ENCODE results near the gene CCDC154. TPM values are rescaled to one million over a fixed set of nuclear protein-coding genes. Genes with fewer than 3 reads are reported as not detected.

Gene CCDC154
- total and polyA plus RNA-seq, 9 of the 15 experiments (the other 6 are each of a cell fraction or from before 2014, with no cell fraction given), result 0.15 to 1.4 (median 0.20) TPM; not detected in 5

DNA sequence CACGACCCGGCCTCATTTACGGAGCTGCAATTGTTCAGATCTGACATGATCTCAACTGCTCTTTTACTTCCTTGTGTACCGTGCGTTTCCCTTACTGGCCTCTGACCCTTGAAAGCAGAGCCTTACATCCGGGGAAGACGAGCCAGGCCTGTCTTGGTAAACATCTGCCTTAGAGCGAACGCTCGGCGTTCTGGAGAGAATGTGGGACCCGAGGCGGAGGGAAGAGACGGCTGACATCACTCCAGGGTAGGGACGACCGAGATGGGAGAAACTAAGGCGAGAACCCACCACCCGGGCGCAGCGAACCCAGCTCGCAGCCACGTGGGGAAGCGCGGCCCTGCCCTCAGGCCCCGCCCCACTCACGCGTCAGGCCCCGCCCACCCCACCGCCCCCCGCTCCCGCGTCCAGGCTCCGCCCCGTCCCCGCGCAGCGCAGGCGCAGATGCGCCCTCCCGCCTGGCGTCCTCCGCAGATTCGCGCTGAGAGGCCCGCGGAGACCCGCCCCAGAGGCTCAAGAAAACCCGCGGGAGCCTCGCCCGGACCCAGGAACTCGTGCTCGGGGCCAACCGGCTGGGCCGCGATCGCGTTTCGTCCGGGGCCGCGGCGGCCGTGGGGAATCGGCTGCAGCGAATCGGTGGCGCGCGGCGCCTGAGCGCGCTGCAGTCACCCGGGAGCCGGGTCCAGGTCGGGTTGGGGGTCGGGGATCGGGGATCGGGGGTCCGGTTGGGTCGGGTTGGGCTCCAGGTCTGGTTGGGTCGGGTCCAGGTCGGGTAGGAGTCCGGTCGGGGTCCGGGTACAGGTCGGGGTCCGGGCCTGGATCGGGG is 48.8 kb upstream of the CCDC154 start, which contains the start of gene TELO2 (continued):
- TF ChIP-seq, protein P1, sequence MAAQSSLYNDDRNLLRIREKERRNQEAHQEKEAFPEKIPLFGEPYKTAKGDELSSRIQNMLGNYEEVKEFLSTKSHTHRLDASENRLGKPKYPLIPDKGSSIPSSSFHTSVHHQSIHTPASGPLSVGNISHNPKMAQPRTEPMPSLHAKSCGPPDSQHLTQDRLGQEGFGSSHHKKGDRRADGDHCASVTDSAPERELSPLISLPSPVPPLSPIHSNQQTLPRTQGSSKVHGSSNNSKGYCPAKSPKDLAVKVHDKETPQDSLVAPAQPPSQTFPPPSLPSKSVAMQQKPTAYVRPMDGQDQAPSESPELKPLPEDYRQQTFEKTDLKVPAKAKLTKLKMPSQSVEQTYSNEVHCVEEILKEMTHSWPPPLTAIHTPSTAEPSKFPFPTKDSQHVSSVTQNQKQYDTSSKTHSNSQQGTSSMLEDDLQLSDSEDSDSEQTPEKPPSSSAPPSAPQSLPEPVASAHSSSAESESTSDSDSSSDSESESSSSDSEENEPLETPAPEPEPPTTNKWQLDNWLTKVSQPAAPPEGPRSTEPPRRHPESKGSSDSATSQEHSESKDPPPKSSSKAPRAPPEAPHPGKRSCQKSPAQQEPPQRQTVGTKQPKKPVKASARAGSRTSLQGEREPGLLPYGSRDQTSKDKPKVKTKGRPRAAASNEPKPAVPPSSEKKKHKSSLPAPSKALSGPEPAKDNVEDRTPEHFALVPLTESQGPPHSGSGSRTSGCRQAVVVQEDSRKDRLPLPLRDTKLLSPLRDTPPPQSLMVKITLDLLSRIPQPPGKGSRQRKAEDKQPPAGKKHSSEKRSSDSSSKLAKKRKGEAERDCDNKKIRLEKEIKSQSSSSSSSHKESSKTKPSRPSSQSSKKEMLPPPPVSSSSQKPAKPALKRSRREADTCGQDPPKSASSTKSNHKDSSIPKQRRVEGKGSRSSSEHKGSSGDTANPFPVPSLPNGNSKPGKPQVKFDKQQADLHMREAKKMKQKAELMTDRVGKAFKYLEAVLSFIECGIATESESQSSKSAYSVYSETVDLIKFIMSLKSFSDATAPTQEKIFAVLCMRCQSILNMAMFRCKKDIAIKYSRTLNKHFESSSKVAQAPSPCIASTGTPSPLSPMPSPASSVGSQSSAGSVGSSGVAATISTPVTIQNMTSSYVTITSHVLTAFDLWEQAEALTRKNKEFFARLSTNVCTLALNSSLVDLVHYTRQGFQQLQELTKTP (IDR thresholded peaks at IDR 0.05; ENCODE audit: low read depth in 1 of 2, partially characterized antibody in 2 of 2), result peak in 1 of 2 experiments; percentile 23
- TF ChIP-seq MTA3 (IDR thresholded peaks at IDR 0.05; ENCODE audit: borderline replicate concordance) (peak; percentile 72; the same call in 1 of the 2 replicates), NFXL1 (CRISPR knock-in tag; IDR thresholded peaks at IDR 0.05) (0 out of 2 replicates have a peak, but pooled peaks have one; percentile 30), KDM5B (IDR thresholded peaks at IDR 0.05; ENCODE audit: insufficient replicate concordance, low read depth, low read length) (peak; percentile 71), ZNF174 (CRISPR knock-in tag; IDR thresholded peaks at IDR 0.05) (no peak), FOXP1 (CRISPR knock-in tag; IDR thresholded peaks at IDR 0.05) (peak; percentile 94; the same call in 1 of the 2 replicates), ZNF41 (CRISPR knock-in tag; conservative IDR thresholded peaks at IDR 0.05) (peak; percentile 35; the same call in 1 of the 2 replicates), XRCC5 (IDR thresholded peaks at IDR 0.05; ENCODE audit: low read depth, low read length) (0 out of 2 replicates have a peak, but pooled peaks have one; percentile 23), RB1 (IDR thresholded peaks at IDR 0.05; ENCODE audit: low read depth) (peak; percentile 97), HDAC2 (IDR thresholded peaks at IDR 0.05) (peak; percentile 83; the same call in 1 of the 2 replicates), ILK (tag; IDR thresholded peaks at IDR 0.05; ENCODE audit: borderline replicate concordance, low read depth) (no peak), KLF6 (CRISPR knock-in tag; IDR thresholded peaks at IDR 0.05; ENCODE audit: borderline replicate concordance) (no peak), ZNF239 (CRISPR knock-in tag; IDR thresholded peaks at IDR 0.05) (no peak), GABPA (tag; conservative IDR thresholded peaks at IDR 0.05; ENCODE audit: low read depth) (peak; percentile 63)
- TF ChIP-seq, protein P2, sequence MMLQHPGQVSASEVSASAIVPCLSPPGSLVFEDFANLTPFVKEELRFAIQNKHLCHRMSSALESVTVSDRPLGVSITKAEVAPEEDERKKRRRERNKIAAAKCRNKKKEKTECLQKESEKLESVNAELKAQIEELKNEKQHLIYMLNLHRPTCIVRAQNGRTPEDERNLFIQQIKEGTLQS (IDR thresholded peaks at IDR 0.05), result no peak
- TF ChIP-seq, protein P2 (CRISPR knock-in tag; conservative IDR thresholded peaks at IDR 0.05), result 0 out of 2 replicates have a peak, but pooled peaks have one; percentile 62
- TF ChIP-seq, protein P3, sequence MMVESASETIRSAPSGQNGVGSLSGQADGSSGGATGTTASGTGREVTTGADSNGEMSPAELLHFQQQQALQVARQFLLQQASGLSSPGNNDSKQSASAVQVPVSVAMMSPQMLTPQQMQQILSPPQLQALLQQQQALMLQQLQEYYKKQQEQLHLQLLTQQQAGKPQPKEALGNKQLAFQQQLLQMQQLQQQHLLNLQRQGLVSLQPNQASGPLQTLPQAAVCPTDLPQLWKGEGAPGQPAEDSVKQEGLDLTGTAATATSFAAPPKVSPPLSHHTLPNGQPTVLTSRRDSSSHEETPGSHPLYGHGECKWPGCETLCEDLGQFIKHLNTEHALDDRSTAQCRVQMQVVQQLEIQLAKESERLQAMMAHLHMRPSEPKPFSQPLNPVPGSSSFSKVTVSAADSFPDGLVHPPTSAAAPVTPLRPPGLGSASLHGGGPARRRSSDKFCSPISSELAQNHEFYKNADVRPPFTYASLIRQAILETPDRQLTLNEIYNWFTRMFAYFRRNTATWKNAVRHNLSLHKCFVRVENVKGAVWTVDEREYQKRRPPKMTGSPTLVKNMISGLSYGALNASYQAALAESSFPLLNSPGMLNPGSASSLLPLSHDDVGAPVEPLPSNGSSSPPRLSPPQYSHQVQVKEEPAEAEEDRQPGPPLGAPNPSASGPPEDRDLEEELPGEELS (CRISPR knock-in tag; IDR thresholded peaks at IDR 0.05; ENCODE audit: borderline replicate concordance), result peak; percentile 38; the same call in 1 of the 2 replicates
